GM19351 (cell line): ENCODE results near the gene IGFL2.
"Not testable (repeated sequence)": the region's sequence is repeated elsewhere in the genome, so short reads cannot be mapped to it uniquely, and the experiment has no call there.

Experiments
- ATAC-seq: cut with Tn5 transposase; IDR thresholded peaks from one replicate; pipeline ENCODE4 v1.9.1; 2021; ENCODE audit warnings: mild to moderate bottlenecking, moderate library complexity; ENCODE audit not compliant: unreplicated experiment

The IGFL2 gene

DNA sequence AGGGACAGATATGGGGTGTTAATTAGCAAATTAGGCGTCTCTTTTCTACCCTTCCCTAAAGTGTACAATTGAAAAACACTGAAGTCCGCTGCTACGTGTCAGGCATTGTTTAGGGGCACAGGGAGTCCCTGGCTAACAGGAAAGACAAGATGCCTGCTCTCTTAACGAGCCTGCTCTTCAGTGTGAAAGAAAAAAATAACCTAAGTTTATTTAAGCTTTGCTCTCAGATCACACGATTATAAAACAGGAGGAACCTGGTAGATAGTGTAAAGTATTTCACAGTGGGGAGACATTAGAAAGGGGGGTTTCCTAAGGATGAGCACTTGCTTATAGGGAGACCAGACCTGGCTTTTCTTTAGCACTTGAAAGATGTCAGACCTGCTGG lies 38.7 kb downstream of the IGFL2 start:
- no peak for ATAC-seq

DNA sequence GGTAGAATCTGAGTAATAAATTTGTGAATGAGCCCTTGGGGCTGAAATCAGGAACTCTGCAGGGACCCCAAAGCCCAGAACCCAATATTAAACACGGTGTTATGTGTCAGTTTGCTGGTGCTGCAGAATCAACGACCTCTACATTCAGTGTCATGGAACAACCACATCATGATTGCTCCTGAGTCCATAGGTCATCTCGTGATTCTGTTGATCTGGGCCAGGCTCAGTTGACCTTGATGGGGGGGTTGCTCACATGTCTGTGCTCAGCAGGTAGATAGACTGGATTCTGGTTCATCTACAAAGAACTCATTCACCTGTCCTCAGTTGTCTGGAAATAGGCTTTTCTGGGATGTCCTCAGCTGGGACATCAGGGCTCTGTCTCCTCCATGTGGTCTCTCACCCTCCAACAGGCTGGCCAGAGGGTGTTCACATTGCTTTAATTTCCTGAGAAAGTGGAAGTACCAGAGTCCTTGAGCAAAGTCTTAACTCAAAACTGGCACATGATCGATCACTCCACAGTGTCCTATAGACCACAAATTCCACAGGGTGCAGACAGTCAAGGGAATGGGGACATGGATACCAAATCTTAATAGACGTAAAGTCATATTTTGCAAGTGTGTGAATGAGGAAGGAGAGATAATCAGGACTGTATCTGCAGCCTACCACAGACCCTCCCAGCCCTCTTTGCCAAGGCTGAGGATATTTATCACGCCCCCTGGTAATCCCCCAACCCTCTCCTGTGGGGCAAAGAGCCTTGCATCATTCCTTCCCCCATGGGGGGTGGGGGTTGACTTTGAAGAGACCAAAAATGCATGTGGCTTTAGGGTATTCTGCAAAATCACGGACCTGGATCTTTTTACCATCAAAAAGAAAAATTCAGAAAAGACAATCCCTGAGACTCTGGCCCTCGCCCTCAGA lies 42.2 kb downstream of the IGFL2 start:
- ATAC-seq, result no peak

DNA sequence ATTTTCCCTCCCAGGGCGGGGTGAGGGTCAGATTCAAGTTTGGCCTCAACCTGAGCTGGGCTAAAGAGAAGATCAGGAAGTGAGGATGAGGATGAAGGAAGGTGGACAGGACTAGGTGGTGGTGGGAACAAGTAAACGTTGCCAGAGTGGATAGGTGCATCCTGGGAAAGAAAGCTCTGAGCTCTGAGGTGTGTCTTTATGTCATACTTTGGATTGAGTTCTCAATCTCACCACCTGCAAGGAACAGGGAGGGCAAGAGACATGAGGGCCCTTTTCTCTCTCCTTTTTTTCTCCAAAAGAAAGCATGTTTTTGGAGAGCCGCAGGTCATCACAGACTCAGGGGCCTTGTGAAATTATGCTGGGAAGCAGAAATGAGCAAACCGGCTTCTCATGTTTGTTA lies 43.3 kb downstream of the IGFL2 start:
- ATAC-seq, result no peak

DNA sequence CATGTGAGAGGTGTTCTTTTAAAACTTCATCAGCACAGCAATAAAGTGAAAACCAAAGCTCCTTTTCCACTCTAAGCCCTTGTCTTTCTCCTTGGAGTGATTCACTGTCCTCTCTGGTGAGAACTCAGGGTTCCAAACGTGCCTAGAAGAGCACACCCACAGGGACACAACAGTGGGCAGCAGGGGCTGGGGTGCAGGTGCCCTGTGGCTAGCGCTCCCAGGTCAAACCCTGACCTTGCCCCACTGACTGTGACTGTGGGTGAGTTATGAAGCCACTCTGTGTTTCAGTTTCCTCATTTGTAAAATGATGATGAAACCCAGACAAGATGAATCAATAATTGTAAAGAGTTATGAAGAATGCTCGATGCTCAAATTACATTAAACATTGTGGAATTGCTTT lies 43.9 kb downstream of the IGFL2 start:
- no peak for ATAC-seq

DNA sequence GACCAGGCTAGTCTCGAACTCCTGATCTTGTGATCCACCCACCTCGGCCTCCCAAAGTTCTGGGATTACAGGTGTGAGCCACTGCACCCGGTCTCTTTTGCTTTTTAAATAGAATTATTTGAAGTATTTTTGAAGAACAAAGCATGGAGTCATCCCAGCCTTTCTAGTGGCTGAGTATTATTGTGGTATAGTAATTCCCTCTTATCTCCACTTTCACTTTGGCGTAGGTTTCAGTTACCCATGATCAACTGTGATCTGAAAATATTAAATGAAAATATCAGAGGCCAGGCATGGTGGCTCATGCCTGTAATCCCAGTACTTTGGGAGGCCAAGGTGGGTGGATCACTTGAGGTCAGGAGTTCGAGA lies 44.6 kb downstream of the IGFL2 start:
- ATAC-seq, result not testable (repeated sequence)

DNA sequence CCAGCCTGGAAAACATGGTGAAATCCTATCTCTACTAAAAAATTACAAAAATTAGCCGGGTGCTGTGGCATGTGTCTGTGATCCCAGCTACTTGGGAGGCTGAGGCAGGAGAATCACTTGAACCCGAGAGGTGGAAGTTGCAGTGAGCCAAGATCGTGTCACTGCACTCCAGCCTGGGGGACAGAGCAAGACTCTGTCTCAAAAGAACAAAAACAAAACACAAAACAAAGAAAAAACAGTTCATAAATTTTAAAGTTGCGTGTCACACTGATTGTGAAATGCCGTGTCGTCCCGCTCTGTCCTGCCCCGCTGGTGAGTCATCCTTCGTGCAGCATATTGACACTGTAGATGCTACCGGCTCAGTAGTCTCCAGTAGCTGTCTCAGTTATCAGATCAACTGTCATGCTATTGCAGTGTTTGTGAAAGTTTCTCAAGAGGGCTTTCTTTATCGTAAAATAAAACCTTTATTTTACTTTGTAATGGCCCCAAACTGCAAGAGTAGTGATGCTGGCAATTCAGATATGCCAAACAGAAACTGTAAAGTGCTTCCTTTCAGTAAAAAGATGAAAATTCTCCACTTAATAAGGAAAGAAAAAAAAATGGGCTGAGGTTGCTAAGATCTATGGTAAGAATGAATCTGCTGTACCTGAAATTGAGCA lies 45.1 kb downstream of the IGFL2 start:
- ATAC-seq, result no peak

DNA sequence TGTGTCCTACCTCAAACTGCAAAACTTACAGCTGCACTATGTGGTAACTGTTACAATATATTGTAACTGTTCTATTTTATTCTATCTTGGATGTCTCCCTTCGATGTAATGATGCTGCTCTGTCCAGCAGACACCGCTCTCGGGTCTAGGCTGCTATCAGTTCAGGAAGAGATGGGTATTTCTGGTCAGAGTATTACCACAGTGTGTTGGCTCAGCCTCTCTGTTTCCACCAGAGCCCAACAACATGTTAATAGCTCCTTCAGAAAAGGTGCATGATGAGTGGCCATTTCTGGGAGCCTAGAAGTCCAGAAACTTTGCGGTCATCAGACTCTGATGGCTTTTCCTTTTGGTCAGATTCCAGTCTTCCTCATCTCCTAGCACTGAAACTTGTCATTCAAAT lies 45.6 kb downstream of the IGFL2 start:
- no peak for ATAC-seq

DNA sequence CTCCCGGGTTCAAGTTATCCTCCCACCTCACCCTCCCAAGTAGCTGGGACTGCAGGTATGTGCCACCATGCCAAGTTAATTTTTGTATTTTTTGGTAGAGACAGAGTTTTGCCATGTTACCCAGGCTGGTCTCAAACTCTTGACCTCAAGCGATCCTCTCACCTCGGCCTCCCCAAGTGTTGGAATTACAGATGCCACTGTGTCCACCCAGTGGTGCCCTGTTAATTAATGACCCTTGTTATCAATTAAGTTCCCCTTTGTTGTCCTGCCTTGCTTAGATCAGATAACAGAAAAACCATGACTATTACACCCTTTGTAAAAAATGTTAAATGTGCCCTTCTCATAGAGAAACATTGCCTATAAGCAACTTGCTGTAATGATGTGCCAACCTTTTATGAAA lies 47.1 kb downstream of the IGFL2 start:
- no peak for ATAC-seq

DNA sequence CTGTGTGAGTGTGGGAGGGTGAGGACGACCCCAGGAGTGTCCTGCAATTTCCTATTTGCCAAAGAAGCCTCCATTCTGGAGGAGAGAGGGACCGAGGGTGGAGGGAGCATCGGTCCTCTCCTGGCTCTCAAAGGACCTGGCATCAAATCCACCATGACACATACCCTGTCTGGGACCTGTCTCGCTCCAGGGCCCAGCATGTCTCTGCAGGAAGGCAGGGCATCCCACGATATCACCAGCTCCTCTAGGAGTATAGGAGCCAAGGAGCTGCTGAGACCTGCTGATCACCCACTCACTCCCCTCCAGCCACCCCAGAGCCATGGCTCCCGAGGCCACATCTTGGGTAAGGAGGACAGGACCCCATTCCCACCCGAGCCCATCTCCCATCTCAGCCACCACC lies 47.9 kb downstream of the IGFL2 start:
- not testable (repeated sequence) for ATAC-seq

DNA sequence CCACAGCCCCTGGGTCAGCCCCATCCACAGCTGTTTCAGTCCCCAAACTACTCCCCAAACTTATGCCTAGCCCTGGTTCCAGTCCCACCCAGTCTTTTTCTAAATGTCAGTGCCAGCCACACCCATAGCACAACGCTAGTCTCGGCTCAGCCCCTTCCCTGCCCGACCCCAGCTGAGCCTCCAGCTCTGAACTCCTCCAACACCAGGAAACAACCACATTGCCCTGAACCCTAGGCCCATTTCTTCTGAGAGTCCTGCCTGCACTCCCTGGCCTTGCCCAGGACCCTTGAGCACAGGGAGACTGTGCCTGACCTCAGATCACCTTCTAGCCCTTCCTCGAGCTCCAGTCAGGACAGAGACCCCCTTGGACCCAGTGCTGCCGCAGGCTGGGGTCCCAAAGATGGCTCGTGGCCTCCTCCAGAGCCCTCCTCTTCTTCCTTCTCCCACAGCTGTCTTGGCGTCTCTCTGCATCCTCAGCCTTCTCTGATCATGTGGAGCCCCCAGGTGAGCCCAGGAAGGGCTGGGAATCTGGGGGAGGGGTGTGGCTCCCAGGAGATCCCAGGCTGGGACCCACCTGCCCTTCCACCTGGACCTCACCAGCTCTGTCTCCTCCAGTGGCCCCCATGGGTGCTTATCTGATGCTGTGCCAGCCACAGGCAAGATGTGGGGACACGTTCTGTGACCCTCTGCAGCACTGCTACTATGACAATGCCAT lies 48.5 kb downstream of the IGFL2 start:
- no peak for ATAC-seq

DNA sequence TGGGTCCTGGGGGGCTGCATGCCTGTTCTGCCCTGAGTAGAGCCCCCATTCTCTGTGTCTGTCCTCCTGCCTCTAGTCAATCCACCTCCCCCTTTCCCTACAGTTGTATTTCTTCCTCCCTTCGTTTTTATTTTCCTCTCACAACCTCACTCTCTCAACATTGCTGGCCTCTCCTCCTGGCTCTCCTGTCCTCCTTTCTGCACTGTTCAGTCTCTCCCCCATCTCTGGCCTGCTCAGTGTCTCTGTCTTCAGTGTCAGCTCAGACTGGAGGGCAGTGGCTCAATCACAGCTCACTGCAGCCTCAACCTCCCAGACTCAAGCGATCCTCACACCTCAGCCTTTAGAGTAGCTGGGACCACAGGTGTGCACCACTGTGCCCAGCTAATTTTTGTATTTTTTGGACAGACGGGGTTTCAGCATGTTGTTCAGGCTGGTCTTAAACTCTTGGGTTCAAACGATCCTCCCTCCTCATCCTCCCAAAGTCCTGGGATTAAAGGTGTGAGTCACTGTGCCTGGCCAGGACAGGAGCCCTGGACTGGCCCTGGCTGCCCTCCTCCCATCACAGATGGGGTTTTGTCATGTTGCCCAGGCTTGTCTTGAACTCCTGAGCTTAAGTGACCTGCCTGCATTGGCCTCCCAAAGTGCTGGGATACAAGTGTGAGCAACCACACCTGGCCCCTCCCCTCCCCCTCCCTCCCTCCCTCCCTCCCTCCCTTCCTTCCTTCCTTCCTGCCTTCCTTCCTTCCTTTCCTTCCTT lies 49.5 kb downstream of the IGFL2 start:
- ATAC-seq, result no peak

DNA sequence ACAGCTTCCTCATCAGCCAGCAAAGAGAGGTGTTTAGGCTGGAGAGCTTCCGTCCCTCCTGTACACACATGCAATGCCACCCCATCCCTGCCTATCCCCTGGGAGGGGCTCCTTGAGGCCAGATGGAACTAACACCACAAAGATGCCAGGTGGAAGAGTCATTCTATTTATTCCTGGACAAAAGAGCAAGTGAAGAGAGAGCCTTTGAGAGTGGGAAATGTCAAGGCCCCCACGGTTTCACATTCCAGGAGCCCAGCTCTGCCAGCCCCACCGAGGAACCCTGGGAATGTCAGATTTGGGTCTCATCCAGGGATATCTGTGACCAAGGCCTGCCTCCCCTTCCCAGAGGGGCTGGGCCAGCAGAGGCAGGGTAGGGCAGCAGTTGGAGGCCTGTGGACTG lies 50.7 kb downstream of the IGFL2 start:
- no peak for ATAC-seq

DNA sequence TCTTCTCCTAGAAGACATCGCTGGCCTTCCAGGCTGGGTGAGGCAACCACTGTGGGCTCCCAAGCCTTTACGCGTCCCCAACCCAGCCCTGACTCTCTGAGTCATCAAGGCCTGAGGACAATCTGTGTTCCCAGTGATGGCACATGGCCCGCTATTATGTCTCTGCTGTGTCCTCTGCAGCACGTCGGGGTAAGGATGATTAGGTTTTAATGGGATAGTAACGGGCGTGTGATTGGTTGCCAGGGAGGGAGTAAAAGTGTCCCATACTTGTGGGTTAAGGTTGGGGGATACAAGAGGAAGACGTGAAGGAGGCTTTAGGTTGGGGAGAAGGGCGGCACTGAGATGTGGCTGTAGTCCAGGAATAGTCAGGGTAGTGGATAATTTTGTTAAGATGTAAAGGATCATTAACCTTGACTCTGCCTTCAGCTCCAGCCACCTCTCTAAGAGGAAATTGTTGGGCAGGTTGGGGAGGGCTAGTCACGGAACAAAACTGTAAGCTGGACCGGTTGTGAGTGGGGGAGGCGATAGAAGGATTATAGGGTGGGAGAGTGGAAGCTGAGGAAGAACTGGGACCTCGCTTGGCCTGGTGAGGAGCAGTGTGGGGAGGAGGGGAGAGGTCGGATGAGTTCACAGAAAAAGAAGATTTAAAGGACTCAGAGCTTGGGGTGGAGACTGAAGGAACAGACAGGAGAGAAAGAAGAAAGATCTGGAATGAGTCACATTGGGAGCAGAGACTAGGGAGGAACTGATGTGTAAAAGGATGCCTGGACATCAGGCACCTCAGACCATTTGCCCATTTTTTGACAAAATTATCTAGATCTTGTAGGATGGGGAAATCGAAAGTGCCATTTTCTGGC lies 53.6 kb downstream of the IGFL2 start:
- ATAC-seq, result no peak

DNA sequence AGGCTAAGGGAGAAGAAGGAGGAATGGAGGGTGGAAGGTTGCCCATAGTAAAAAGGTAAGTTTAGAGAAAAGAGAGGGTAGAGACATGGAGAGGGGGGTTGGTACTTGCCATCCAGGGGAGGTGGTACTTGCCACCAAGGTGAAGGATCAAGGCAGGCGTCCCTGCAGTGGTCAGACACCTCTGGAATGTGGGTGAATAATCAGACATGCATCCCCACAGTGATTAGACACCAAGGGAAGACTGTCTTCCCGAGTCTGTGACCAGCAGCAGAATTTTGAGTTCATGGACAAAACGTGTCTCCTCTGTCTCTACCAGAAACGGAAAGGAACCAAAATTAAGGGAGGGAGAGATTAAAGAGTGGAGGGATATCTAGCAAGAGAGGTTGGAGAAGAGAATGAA lies 54.4 kb downstream of the IGFL2 start:
- no peak for ATAC-seq

DNA sequence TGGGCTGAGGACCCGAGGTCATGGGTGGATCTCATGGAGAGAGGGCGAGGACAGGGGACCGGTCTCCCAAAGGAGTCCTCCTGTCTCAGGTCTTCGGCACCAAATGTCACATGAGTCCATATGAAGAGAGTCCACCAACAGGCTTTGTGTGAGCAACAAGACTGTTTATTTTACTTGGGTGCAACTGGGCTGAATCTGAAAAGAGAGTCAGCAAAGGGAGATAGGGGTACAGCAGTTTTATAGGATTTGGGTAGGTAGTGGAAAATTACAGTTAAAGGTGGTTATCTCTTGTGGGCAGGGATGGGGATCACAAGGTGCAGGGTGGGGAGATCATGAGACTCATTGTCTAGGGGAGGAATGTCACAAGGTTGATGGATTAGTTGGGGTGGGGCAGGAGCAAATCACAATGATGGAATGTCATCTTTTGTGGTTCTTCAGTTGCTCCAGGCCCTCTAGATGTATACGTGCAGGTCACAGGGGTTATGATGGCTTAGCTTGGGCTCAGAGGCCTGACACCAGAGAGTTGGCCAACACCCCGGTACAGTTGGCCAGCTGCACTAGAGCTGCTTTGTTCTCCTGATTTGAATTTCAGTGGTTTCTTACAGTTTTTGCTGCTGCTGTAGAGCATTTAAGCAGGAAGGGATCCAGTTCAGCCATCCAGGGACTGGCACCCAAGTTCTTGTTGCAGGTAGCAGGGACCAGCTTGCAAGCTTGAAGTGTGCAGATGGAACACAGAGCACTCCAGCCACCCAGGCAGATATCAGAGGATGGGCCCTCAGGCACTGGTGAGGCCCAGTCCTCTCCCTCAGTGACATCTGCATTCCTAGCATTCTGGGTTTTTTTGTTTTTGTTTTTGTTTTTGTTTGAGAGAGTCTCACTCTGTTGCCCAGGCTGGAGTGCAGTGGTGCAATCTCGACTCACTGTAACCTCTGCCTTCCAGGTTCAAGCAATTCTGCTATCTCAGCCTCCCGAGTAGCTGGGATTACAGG lies 55.1 kb downstream of the IGFL2 start:
- ATAC-seq, result no peak

DNA sequence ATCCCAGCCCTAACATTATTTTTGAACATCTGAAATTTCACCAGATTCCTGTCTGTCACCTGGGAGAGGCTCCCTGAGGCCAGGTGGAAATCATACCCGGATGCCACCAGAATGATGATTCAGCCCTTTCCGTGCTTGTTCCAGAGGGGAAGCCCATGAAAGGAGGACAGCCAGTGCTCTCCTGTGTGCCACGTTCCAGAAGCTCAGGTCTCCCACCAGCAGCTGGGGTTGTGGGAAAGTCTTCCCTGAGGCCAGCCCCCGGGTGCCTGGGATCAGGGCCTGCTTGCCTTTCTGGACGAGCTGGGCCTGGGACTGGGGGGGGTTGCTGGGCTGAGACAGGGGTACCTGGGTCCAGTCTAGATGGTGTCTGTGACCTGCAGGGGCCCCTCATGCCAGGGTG lies 56.0 kb downstream of the IGFL2 start:
- no peak for ATAC-seq

DNA sequence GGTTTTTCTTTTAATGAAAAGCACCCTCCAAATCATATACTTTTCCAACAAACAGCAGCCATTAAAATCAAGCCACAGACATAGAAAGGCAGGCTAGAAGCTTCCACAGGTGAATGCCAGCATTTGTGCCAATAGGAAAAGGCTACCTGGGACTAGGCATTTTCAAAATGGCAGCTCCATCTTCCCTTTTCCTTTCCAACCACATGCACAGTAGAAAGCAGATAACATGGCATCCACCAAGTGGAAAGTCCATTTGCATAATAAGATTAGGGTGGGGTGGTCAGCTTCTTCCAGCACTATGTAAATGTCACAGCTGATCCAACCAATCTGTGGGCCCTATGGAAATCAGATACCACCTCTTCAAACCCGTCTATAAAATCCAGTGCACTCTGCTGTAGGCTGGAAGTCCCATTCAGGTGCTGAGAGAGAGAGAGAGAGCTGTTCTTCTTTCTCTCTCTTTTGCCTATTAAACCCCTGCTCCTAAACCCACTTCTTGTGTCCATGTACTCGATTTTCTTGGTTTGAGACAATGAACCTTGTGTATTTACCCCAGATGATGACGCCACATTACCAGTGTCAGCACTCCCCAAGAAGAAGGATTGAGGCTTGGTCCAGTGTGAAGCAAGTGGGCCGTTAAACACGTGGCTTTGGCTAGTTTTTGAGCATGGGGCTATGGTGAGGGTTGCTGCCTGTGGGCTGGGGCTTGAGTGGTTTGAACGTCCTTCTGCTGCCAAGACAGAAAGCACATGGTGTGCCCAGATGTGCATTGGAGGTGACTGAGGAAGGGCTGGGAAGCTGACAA lies 57.3 kb downstream of the IGFL2 start:
- ATAC-seq, result no peak

DNA sequence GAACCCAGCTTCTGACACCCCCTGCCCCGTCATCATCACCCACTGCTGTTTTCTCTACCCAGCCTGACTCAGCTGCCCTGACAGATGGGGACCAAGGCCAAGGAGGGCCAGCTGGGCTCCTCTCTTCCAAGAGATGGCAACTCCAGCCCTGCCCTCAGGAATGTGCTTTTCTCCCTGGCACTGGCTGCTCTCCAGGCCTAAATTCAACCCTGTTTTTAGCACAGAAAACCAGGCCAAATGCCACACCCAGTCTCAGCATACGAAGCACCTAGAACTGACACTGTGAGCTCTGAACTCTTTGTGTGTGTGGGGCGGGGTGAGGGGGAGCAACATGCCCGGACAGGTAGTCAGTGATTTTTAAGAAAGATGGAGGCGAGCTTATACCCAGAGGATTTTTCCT lies 58.1 kb downstream of the IGFL2 start:
- no peak for ATAC-seq
